HG02943 (cell line): ENCODE measurements around the gene EVX1.

Experiments
- ATAC-seq: cut with Tn5 transposase; IDR thresholded peaks from one replicate; pipeline ENCODE4 v1.9.1; 2021; ENCODE audit warnings: mild to moderate bottlenecking, low read depth, moderate library complexity; ENCODE audit not compliant: unreplicated experiment

EVX1 gene

GRCh38 chr7:27248427-27248806, 5.8 kb downstream of the EVX1 start:
- ATAC-seq = no peak

GRCh38 chr7:27248911-27249723, 6.5 kb downstream of the EVX1 start:
- no peak for ATAC-seq

- no peak for ATAC-seq
Observed at GRCh38 chr7:27249724-27250556, 7.3 kb downstream of the EVX1 start.

- no peak for ATAC-seq
Observed at GRCh38 chr7:27250557-27251070, 8.0 kb downstream of the EVX1 start.

GRCh38 chr7:27251136-27251651, 8.6 kb downstream of the EVX1 start:
- no peak for ATAC-seq

GRCh38 chr7:27251652-27252590, 9.3 kb downstream of the EVX1 start:
- ATAC-seq = no peak

- no peak for ATAC-seq
Observed at GRCh38 chr7:27254625-27255024, 12.0 kb downstream of the EVX1 start.

GRCh38 chr7:27260211-27260610, 17.6 kb downstream of the EVX1 start:
- ATAC-seq = no peak

- ATAC-seq = no peak
Observed at GRCh38 chr7:27262121-27262520, 19.5 kb downstream of the EVX1 start.

GRCh38 chr7:27263781-27264180, 21.2 kb downstream of the EVX1 start:
- no peak for ATAC-seq

- ATAC-seq = no peak
Observed at GRCh38 chr7:27269455-27269854, 26.9 kb downstream of the EVX1 start.

- ATAC-seq = no peak
Observed at GRCh38 chr7:27271384-27271783, 28.8 kb downstream of the EVX1 start.

GRCh38 chr7:27277628-27278027, 35.0 kb downstream of the EVX1 start:
- no peak for ATAC-seq

GRCh38 chr7:27283558-27283957, 41.0 kb downstream of the EVX1 start:
- no peak for ATAC-seq

- ATAC-seq = no peak
Observed at GRCh38 chr7:27295236-27295635, 52.6 kb downstream of the EVX1 start.

- ATAC-seq = no peak
Observed at GRCh38 chr7:27297356-27297755, 54.8 kb downstream of the EVX1 start.
